Adipocyte (in vitro differentiated cells): ENCODE results near the gene TACC3.
A peak's percentile ranks its signal among the peaks of the same experiment; 100 is the strongest.

ENCODE experiments used
- DNase-seq: peaks from one replicate; pipeline ENCODE4 v3.0.0-alpha.2; 2015; ENCODE audit warnings: low read depth
- H3K27me3 ChIP-seq: replicated peaks from 2 replicates; pipeline ENCODE4 v1.7.0; 2013; ENCODE audit warnings: mild to moderate bottlenecking, low read length, moderate library complexity; ENCODE audit not compliant: control insufficient read depth, insufficient read depth
- H3K36me3 ChIP-seq: 2 replicates; pipeline ENCODE4 v1.7.0; 2013; ENCODE audit warnings: low read length, mild to moderate bottlenecking, moderate library complexity; ENCODE audit not compliant: control insufficient read depth, insufficient read depth, severe bottlenecking
- H3K4me1 ChIP-seq: 2 replicates; pipeline ENCODE4 v1.7.0; 2013; ENCODE audit warnings: mild to moderate bottlenecking, low read length, moderate library complexity; ENCODE audit not compliant: control insufficient read depth, insufficient read depth
- H3K4me3 ChIP-seq: 2 replicates; pipeline ENCODE4 v1.7.0; 2013; ENCODE audit warnings: mild to moderate bottlenecking, low read length, moderate library complexity
- H3K9ac ChIP-seq: 2 replicates; pipeline ENCODE4 v1.7.0; 2013; ENCODE audit warnings: mild to moderate bottlenecking, low read length, moderate library complexity
- H3K9me3 ChIP-seq: 2 replicates; pipeline ENCODE4 v1.7.0; 2013; ENCODE audit warnings: mild to moderate bottlenecking, low read length, moderate library complexity; ENCODE audit not compliant: control insufficient read depth

The TACC3 gene

GRCh38 chr4:1706358-1706757 is 15.0 kb upstream of the TACC3 start:
- H3K9me3 ChIP-seq = no peaks in the 10 kb centered on the region
- H3K27me3 ChIP-seq = no peaks in the 10 kb centered on the region
- peaks cover 51% of the 10 kb centered on the region for H3K36me3 ChIP-seq
- H3K4me1 ChIP-seq = peaks cover 15% of the 10 kb centered on the region
- DNase-seq = no peak
- H3K4me3 ChIP-seq = no peak overlapping the region
- H3K9ac ChIP-seq = no peak overlapping the region

DNA sequence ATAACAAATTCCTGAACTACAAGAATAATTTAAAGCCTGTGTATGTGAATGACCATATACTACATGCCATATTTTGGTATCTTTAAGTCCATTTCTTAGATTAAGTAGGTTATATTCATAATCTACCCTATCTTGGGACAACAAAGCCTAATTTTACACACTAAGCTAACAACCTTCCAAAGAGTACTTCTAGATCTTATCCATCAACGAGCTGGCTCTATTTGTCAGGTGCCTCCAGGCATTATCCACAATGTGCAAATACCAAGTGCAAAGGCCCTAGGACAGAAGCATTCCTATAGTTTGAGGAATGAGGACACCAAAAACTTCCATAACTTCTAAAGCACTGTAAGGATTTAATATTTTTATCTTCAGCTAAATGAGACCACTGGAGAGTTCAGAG is 12.7 kb upstream of the TACC3 start:
- no peak overlapping the region for H3K9ac ChIP-seq
- peaks cover 34% of the 10 kb centered on the region for H3K36me3 ChIP-seq
- no peaks in the 10 kb centered on the region for H3K9me3 ChIP-seq
- peaks cover 22% of the 10 kb centered on the region for H3K4me1 ChIP-seq
- DNase-seq = no peak
- no peak overlapping the region for H3K4me3 ChIP-seq
- no peaks in the 10 kb centered on the region for H3K27me3 ChIP-seq

DNA sequence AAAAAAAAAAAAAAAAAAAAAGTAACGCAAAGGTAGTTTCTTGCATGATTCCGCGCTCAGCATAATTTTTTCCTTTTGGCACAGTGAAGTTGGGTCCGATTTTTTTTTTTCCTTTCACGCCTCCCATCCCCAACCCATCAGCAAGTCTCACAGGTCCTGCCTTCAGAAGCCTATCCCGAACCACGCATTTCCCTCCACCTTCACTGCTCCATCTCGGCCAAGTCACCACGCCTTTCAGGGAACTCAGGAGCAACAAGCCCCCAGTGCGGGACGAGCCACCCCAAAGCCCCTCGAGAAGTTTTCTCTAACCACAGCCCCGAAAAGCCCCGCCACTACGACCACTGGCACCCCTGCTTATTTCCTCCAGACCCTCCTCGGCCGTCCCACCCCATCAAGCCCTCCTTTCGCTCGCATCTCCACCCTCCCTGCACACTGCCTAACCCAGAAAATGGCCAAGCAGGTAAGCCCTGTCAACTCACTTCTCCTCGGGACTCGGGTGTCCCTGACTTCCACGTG is 10.2 kb upstream of the TACC3 start:
- Histone ChIP-seq H3K4me1 (peaks cover 22% of the 10 kb centered on the region), H3K4me3 (peak overlapping the region; percentile 94), H3K9ac (peak overlapping the region; percentile 93), H3K36me3 (peaks cover 10% of the 10 kb centered on the region), H3K27me3 (no peaks in the 10 kb centered on the region), H3K9me3 (no peaks in the 10 kb centered on the region)
- DNase-seq = peak; percentile 34

GRCh38 chr4:1711571-1712215 is 9.6 kb upstream of the TACC3 start:
- no peaks in the 10 kb centered on the region for H3K27me3 ChIP-seq
- peak overlapping the region; percentile 94 for H3K4me3 ChIP-seq
- DNase-seq = peak; percentile 74
- H3K36me3 ChIP-seq = peaks cover 5% of the 10 kb centered on the region
- H3K4me1 ChIP-seq = peaks cover 22% of the 10 kb centered on the region
- H3K9me3 ChIP-seq = no peaks in the 10 kb centered on the region
- H3K9ac ChIP-seq = peak overlapping the region; percentile 93

GRCh38 chr4:1712216-1713002 is 8.9 kb upstream of the TACC3 start, which contains the start of gene SLBP:
Gene SLBP, minus strand, starts transcription at chr4:1712319. Its CDS starts 131 bp downstream, at chr4:1712188.
- Histone ChIP-seq H3K27me3 (no peaks in the 10 kb centered on the region), H3K9me3 (no peaks in the 10 kb centered on the region), H3K36me3 (peaks cover 5% of the 10 kb centered on the region), H3K4me1 (peaks cover 22% of the 10 kb centered on the region), H3K9ac (peak within 1 kb of the TSS; percentile 93), H3K4me3 (peak within 1 kb of the TSS; percentile 94)
- peak; percentile 94 for DNase-seq

GRCh38 chr4:1713003-1713851 is 8.1 kb upstream of the TACC3 start:
- Histone ChIP-seq H3K9me3 (no peaks in the 10 kb centered on the region), H3K27me3 (no peaks in the 10 kb centered on the region), H3K4me3 (peak overlapping the region; percentile 94), H3K36me3 (peaks cover 13% of the 10 kb centered on the region), H3K4me1 (peaks cover 22% of the 10 kb centered on the region), H3K9ac (peak overlapping the region; percentile 93)
- DNase-seq = no peak

DNA sequence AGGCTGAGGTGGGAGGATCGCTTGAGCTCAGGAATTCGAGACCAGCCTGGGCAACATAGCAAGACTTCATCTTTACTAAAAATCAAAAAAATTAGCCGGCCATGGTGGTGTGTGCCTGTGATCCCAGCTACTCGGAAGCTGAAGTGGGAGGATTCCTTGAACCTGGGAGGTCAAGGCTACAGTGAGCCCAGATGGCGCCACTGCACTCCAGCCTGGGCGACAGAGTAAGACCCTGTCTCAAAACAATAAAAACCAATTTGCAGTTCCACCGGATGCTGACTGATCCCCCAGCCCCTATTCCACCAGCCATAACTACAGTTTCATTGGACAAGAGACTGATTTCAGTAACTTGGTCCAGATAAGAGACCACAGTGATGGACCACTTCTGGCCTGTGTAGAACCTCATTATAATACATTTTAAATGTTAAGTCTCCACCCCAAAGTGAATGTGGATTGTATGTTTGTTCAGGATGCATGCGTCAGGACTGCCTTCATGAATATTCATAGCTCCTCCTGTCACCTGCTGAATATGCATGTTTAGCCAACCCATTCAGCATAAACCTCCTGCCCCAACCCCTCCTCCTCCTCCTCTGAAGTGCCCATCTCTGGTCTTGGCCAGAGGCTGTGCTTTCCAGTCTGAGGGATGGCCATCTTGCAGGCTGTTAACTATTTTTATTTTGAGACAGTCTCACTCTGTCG is 6.9 kb upstream of the TACC3 start:
- H3K4me3 ChIP-seq = no peak overlapping the region
- DNase-seq = no peak
- peaks cover 15% of the 10 kb centered on the region for H3K36me3 ChIP-seq
- no peaks in the 10 kb centered on the region for H3K27me3 ChIP-seq
- peaks cover 29% of the 10 kb centered on the region for H3K4me1 ChIP-seq
- H3K9me3 ChIP-seq = no peaks in the 10 kb centered on the region
- H3K9ac ChIP-seq = peak overlapping the region; percentile 22

- H3K27me3 ChIP-seq = no peaks in the 10 kb centered on the region
- H3K4me3 ChIP-seq = no peak overlapping the region
- H3K9me3 ChIP-seq = no peaks in the 10 kb centered on the region
- peaks cover 13% of the 10 kb centered on the region for H3K36me3 ChIP-seq
- H3K4me1 ChIP-seq = peaks cover 32% of the 10 kb centered on the region
- H3K9ac ChIP-seq = no peak overlapping the region
- no peak for DNase-seq
These were observed 6.1 kb upstream of the TACC3 start for GRCh38 chr4:1715002-1715758.

DNA sequence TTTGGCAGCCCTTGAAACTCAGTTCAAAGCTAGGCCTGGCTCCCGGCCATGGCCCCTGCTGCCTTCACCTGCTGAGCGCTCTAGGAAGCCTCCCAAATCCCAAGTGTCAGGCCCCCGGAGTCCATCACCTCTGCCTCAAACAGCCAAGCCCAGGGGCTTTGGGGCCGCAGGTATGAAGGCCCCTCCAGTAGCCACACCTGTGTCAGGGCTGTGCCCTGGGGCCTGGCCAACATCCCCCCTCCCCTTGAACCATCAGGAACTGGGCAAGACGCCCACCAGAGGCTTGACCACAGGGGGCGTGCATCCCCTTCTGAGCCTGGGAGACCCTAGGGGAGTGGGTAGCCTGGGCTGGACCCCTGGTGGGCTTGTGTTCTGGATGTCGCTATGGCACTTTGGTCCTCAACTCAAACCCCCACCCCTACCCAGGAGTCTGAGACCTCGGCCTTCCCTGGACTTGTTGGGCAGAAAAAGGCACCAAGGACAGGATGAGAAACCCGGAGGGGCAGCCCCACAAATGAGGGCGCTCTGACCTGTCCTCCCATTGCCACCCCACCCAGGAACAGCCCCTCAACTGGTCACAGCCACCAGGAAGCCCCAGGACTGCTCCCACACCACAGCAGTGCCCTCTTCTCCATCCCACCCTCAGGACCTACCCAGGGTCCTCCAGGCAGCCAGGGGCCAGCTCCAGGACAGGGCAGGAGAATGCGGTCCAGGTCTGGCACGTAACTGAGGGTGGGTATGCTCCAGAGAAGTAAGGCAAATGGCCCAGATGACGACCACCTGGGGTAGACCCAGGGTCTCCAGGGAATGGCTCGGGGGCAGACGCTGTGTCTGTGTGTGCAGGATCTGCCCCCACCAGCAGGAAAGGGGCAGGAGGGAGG is 5.0 kb upstream of the TACC3 start:
- Histone ChIP-seq H3K9ac (no peak overlapping the region), H3K9me3 (no peaks in the 10 kb centered on the region), H3K4me1 (peaks cover 21% of the 10 kb centered on the region), H3K27me3 (no peaks in the 10 kb centered on the region), H3K36me3 (peaks cover 10% of the 10 kb centered on the region), H3K4me3 (no peak overlapping the region)
- no peak for DNase-seq
